ENCODE measurements around the gene BTBD8. TPM values are rescaled to one million over a fixed set of nuclear protein-coding genes. Genes with fewer than 3 reads are reported as not detected.

Gene BTBD8
- total RNA-seq, 6 donors from 2014 or later: 0.76 to 17.8 (median 4.2) TPM

DNA sequence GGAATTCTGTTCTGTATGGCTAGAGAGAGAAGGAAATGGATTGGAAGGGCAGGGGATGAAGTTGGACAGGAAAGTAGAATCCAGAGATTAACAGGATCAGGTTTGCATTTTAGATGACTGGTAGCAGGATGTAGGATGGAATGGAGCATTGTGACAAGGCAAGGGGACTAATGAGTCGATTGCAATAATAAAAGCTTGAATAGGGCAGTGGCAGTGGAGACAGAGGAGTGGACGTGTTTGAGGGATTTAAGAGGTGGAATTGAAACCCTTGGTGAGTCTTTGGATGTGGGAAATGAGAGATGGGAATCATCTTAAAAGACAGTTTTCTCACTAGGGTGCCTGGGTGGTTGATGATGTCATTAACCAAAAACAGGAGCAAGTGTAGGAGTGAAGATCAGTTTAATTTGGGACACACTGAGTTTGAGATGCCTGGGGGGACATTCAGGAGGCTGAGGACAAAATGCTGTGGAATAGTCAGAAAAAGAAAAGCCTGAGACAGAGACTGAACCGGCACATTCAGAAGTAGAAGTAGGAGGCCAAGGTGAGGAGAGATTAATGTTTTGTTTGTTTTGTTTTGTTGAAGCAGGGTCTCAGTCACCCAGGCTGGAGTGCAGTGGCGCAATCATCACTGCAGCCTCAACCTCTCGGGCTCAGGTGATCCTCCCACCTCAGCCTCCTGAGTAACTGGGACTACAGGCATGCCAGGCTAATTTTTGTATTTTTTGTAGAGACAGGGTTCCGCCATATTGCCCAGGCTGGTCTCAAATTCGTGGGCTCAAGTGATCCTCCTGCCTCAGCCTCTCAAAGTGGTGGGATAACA, 108.5 kb downstream of the BTBD8 start:
- WGBS, 2 donors: 84 to 88% methylated on average over 7 of the region's 7 CpGs

DNA sequence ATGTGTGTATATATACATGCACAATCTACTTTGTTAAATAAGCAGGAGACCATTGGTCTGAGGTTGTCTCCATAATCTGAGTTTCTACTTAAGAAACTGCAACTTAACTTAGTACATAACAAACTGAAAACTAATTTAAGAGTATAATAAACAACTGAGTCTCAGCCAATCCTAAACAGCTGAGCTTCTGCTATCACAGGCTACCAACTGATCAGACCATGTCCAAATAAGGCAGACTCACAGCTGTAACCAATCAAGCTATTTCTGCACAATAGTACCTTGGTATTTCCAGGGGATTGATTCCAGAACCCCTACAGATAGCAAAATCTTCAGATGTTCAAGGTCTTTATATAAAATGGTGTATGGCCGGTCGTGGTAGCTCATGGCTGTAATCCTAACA, 111.6 kb downstream of the BTBD8 start:
- ATAC-seq (ENCODE audit: low FRiP score in 2 of 2) (no peak), DNase-seq (no peak)
- no peaks in the 10 kb centered on the region for H3K27me3 ChIP-seq
- H3K4me3 ChIP-seq: no peak overlapping the region
- no peak overlapping the region for H3K27ac ChIP-seq
- no peaks in the 10 kb centered on the region for H3K4me1 ChIP-seq
- no peak for TF ChIP-seq EP300 (IDR thresholded peaks at IDR 0.05)
- TF ChIP-seq, protein P1, sequence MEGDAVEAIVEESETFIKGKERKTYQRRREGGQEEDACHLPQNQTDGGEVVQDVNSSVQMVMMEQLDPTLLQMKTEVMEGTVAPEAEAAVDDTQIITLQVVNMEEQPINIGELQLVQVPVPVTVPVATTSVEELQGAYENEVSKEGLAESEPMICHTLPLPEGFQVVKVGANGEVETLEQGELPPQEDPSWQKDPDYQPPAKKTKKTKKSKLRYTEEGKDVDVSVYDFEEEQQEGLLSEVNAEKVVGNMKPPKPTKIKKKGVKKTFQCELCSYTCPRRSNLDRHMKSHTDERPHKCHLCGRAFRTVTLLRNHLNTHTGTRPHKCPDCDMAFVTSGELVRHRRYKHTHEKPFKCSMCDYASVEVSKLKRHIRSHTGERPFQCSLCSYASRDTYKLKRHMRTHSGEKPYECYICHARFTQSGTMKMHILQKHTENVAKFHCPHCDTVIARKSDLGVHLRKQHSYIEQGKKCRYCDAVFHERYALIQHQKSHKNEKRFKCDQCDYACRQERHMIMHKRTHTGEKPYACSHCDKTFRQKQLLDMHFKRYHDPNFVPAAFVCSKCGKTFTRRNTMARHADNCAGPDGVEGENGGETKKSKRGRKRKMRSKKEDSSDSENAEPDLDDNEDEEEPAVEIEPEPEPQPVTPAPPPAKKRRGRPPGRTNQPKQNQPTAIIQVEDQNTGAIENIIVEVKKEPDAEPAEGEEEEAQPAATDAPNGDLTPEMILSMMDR (IDR thresholded peaks at IDR 0.05): no peak
- TF ChIP-seq POLR2AphosphoS5 (IDR thresholded peaks at IDR 0.05): no peak
- no peak for TF ChIP-seq POLR2A (IDR thresholded peaks at IDR 0.05)
- H3K9me3 ChIP-seq: no peaks in the 10 kb centered on the region
- 90% methylated on average over 2 of the region's 2 CpGs for WGBS, 2 donors
- H3K36me3 ChIP-seq: no peaks in the 10 kb centered on the region

More for the DNA sequence above, 108.5 kb downstream of the BTBD8 start:
- DNase-seq (no peak), ATAC-seq (ENCODE audit: low FRiP score in 2 of 2) (no peak)
- no peaks in the 10 kb centered on the region for H3K36me3 ChIP-seq
- no peak overlapping the region for H3K4me3 ChIP-seq
- H3K27ac ChIP-seq: no peak overlapping the region
- H3K27me3 ChIP-seq: no peaks in the 10 kb centered on the region
- no peaks in the 10 kb centered on the region for H3K4me1 ChIP-seq
- H3K9me3 ChIP-seq: no peaks in the 10 kb centered on the region
- no peak for TF ChIP-seq POLR2AphosphoS5 (IDR thresholded peaks at IDR 0.05)
- TF ChIP-seq POLR2A (IDR thresholded peaks at IDR 0.05): no peak
- no peak for TF ChIP-seq EP300 (IDR thresholded peaks at IDR 0.05)
- TF ChIP-seq, protein P1 (IDR thresholded peaks at IDR 0.05): no peak

GRCh38 chr1:92192246-92192645, 112.1 kb downstream of the BTBD8 start:
- Histone ChIP-seq H3K27ac (no peak overlapping the region), H3K36me3 (no peaks in the 10 kb centered on the region), H3K27me3 (no peaks in the 10 kb centered on the region), H3K9me3 (no peaks in the 10 kb centered on the region), H3K4me3 (no peak overlapping the region), H3K4me1 (no peaks in the 10 kb centered on the region)
- ATAC-seq (ENCODE audit: low FRiP score in 2 of 2) (no peak), DNase-seq (peak in 1 of 2 donors; percentile 13)
- TF ChIP-seq POLR2A (IDR thresholded peaks at IDR 0.05): no peak
- no peak for TF ChIP-seq POLR2AphosphoS5 (IDR thresholded peaks at IDR 0.05)
- TF ChIP-seq, protein P1 (IDR thresholded peaks at IDR 0.05): no peak
- no peak for TF ChIP-seq EP300 (IDR thresholded peaks at IDR 0.05)
- 86 to 92% methylated on average over 8 to 9 of the region's 9 CpGs for WGBS, 2 donors

GRCh38 chr1:92194511-92194910, 114.4 kb downstream of the BTBD8 start:
- no peak for TF ChIP-seq EP300 (IDR thresholded peaks at IDR 0.05)
- TF ChIP-seq POLR2A (IDR thresholded peaks at IDR 0.05): no peak
- no peak for TF ChIP-seq POLR2AphosphoS5 (IDR thresholded peaks at IDR 0.05)
- TF ChIP-seq, protein P1 (IDR thresholded peaks at IDR 0.05): no peak
- 58 to 76% methylated on average over 1 of the region's 1 CpG for WGBS, 2 donors
- Histone ChIP-seq H3K9me3 (no peaks in the 10 kb centered on the region), H3K4me1 (no peaks in the 10 kb centered on the region), H3K4me3 (no peak overlapping the region), H3K36me3 (no peaks in the 10 kb centered on the region), H3K27me3 (no peaks in the 10 kb centered on the region), H3K27ac (no peak overlapping the region)
- DNase-seq: no peak
- ATAC-seq (ENCODE audit: low FRiP score in 2 of 2): no peak

GRCh38 chr1:92201973-92202372, 121.8 kb downstream of the BTBD8 start:
- no peaks in the 10 kb centered on the region for H3K27me3 ChIP-seq
- H3K4me3 ChIP-seq: no peak overlapping the region
- TF ChIP-seq POLR2AphosphoS5 (IDR thresholded peaks at IDR 0.05) (no peak), EP300 (IDR thresholded peaks at IDR 0.05) (no peak), POLR2A (IDR thresholded peaks at IDR 0.05) (no peak)
- TF ChIP-seq, protein P1 (IDR thresholded peaks at IDR 0.05): no peak
- 46 to 69% methylated on average over 5 of the region's 5 CpGs for WGBS, 2 donors
- no peaks in the 10 kb centered on the region for H3K9me3 ChIP-seq
- no peaks in the 10 kb centered on the region for H3K36me3 ChIP-seq
- DNase-seq (no peak), ATAC-seq (ENCODE audit: low FRiP score in 2 of 2) (peak in 1 of 2 donors; percentile 28)
- no peak overlapping the region for H3K27ac ChIP-seq
- H3K4me1 ChIP-seq: no peaks in the 10 kb centered on the region
